ENCODE results near the gene SRP68.

SRP68 gene

GRCh38 chr17:76090517-76091129 lies 18.3 kb upstream of the SRP68 start:
- H3K4me3 ChIP-seq: no peak overlapping the region

DNA sequence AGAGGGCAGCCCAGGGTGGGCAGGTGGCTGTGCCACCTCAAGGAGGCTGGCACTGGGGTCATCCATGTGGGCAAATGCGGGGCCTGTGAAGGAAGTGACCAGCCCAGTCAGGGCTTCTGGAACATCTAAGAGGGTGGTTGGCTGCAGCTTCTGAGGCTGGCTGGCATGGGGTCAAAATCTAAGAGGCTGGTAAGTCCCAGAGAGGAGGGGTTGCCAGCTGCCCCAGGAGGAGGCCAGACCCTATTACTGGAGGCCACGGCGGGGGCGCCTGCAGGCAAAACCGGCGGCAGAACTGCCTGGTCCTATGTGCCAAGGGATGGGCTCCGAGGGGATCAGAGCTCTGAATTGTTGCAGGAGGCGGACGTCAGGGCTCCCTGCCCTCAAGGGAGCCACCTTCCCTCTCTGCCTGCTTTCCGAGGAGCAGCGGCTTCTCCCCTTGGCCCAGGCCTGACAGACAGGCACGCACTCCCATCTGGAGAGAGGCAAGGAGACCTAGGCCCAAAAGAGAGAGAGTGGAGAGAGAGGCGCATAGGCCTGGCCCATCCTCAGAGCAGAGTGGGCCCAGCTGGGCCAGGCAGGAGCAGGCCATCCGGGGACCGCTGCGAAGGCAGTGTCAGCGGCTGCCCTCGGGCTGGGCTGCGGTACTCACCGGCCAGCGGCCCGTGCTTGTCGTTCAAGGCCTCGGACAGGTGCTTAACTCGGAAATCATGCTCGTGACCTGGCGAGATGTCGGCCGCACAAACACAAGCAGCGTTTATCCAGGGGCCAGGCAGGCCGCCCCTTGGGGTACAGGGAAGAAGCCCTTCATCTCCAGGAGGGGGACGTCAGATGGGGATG lies 17.6 kb upstream of the SRP68 start:
- no peak overlapping the region for H3K4me3 ChIP-seq
- H3K27ac ChIP-seq: no peak overlapping the region

More at GRCh38 chr17:76090517-76091129, 18.3 kb upstream of the SRP68 start:
- no peak overlapping the region for H3K27ac ChIP-seq

GRCh38 chr17:76088868-76089576 lies 16.7 kb upstream of the SRP68 start:
- H3K4me3 ChIP-seq: no peak overlapping the region
- no peak overlapping the region for H3K27ac ChIP-seq

GRCh38 chr17:76088041-76088867 lies 15.9 kb upstream of the SRP68 start:
- H3K4me3 ChIP-seq: no peak overlapping the region
- H3K27ac ChIP-seq: no peak overlapping the region

DNA sequence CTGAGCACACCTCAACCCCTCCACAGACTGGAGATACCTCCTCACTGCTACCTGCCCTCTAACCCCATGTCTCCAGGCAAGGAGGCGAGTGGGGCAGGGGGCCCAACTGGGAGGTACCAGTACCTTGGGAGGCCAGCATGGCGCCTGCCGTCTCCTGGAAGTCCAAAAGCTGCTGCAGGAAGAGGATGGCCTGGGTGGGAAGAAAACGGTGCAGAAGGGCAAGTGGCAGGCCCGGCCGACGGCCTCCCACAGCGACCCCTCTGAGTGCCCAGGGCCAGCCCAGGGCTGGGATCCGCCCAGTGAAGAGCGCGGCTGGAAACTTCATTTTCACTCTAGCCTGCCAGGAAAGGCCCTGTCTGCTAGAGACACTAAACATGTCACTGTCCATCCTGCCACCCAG lies 15.2 kb upstream of the SRP68 start:
- Histone ChIP-seq H3K27ac (no peak overlapping the region), H3K4me3 (no peak overlapping the region)

GRCh38 chr17:76086384-76086783 lies 14.1 kb upstream of the SRP68 start:
- Histone ChIP-seq H3K4me3 (no peak overlapping the region), H3K27ac (no peak overlapping the region)

GRCh38 chr17:76085731-76086366 lies 13.5 kb upstream of the SRP68 start:
- no peak overlapping the region for H3K27ac ChIP-seq

GRCh38 chr17:76085066-76085730 lies 12.9 kb upstream of the SRP68 start:
- Histone ChIP-seq H3K4me3 (no peak overlapping the region), H3K27ac (no peak overlapping the region)

More at GRCh38 chr17:76085731-76086366, 13.5 kb upstream of the SRP68 start:
- H3K4me3 ChIP-seq: no peak overlapping the region

GRCh38 chr17:76083536-76084182 lies 11.3 kb upstream of the SRP68 start:
- Histone ChIP-seq H3K4me3 (no peak overlapping the region), H3K27ac (no peak overlapping the region)

GRCh38 chr17:76082326-76083251 lies 10.3 kb upstream of the SRP68 start:
- no peak overlapping the region for H3K4me3 ChIP-seq
- H3K27ac ChIP-seq: no peak overlapping the region

DNA sequence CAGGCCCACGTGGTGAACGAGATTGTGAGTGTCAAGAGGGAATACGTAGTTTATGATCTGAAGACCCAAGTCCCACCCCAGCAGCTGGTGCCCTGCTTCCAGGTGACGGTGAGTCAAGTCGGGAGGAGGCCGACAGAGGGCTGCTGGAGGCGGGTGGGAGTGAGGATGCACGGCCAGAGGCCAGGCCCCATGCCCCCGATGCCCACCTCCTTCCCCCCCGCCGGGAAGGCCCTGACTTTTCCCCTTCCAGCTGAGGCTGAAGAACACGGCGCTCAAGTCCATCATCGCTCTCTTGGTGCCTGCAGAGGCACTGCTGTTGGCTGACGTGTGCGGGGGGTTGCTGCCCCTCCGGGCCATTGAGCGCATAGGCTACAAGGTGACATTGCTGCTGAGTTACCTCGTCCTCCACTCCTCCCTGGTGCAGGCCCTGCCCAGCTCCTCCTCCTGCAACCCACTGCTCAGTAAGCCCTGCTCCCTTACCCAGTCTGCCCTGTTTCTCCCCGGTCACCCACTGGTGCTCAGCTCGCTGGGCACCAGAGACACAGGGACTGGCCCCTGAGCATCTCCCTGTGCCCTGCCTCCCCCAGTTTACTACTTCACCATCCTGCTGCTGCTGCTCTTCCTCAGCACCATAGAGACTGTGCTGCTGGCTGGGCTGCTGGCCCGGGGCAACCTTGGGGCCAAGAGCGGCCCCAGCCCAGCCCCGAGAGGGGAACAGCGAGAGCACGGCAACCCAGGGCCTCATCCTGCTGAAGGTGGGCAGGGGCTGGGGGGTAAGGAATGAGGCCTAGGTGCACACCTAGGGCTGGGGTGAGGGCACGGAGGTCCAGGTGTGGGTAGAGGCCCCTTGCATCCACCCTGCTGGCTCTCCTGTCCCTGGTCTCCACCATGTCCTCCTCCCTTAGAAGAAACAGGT lies 9.2 kb upstream of the SRP68 start:
- H3K4me3 ChIP-seq: no peak overlapping the region
- H3K27ac ChIP-seq: no peak overlapping the region

DNA sequence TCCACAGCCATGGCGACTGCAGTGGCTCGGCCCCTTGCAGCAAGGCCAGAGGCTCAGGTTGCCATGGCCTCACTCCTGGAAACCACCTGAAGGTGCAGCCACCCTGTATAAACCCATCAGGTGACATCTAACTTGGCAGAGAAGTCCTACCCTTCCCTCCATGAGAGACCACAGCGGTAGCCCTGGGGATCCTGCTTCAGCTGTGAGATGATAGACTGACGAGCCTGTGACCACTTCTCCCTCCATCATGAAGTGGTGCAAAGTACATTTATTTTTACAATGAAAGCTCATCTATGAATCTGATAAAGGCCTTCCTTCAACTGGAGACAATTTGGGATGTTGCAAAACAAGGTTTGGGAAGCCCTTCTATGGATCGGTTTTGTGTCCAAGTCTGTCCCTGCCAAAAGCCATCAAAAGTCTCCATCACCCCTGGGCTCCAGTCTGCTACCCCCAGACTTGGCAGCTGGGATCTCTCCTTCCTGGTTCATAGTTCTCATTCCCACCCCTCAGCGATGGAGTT lies 8.5 kb upstream of the SRP68 start:
- H3K27ac ChIP-seq: no peak overlapping the region
- no peak overlapping the region for H3K4me3 ChIP-seq

DNA sequence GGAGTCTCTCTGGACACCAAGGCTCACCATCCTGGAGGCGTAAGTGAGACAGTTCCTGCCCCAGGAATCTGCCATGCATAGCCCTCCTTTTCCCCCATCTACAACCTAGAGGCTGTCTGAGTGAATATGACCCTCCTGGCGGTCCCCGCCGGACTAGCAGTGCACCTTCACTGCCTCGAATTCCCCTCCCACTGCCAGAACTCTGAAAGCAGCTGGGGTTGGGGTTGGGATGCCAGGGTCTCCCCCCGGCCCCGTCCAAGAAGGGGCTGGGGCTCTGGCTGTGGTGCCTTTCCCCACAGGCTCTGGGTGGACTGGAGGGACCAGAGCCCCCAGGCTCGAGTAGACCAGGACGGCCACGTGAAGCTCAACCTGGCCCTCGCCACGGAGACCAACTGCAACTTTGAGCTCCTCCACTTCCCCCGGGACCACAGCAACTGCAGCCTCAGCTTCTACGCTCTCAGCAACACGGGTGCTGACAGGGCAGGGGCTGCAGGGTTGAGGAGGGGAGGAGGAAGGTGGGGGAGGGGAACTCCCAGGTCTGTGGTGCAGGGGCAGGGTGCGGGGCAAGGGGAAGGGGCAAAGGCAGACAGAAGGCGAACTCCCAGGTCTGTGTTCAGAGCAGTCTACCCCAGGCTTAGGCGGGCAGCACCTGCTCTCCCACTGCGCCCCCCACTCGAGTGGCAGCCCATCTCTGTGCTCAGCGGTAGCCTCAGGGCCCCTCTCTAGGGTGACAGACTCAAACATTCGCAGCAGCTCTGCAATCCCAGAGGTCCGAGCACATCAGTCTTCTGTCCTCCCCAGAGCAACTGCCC lies 7.8 kb upstream of the SRP68 start:
- Histone ChIP-seq H3K27ac (no peak overlapping the region), H3K4me3 (no peak overlapping the region)

DNA sequence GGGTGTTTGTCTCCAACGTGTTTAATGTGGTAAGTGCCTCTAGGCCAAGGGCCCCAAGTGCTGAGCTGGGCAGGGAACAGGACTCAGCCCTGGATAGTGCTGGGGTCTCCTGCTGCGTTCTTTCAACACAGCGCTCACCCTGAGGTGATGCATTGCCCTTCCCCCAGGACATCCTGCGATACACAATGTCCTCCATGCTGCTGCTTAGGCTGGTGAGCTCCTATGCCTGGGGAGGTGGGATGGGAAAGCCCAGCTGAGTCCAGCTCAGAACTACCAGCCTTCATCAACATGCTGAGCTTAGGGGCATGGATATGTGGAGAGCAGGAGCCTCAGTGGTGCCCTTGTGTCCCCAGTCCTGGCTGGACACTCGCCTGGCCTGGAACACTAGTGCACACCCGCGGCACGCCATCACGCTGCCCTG lies 7.2 kb upstream of the SRP68 start:
- no peak overlapping the region for H3K4me3 ChIP-seq
- H3K27ac ChIP-seq: no peak overlapping the region

- no peak within 1 kb of the TSS for H3K27ac ChIP-seq
These were observed 6.7 kb upstream of the SRP68 start, which contains the start of gene ZACN for GRCh38 chr17:76078860-76079534. Gene ZACN, plus strand, starts transcription at chr17:76079182. Its CDS starts 83 bp downstream, at chr17:76079265.

More at GRCh38 chr17:76078860-76079534, 6.7 kb upstream of the SRP68 start, which contains the start of gene ZACN:
- no peak within 1 kb of the TSS for H3K4me3 ChIP-seq

Measured in skin epidermis (tissue), 12 donors.